ENCODE measurements around the gene SLC35F1. TPM values are rescaled to one million over a fixed set of nuclear protein-coding genes. Genes with fewer than 3 reads are reported as not detected.

Gene SLC35F1
- total RNA-seq, 1 donor: not detected

- DNase-seq (ENCODE audit: low read depth): no peak
- no peak overlapping the region for H3K4me3 ChIP-seq (ENCODE audit: low read depth, low read length)
- TF ChIP-seq CTCF (IDR thresholded peaks at IDR 0.05; ENCODE audit: insufficient read depth, low read depth, low read length): no peak
Observed at GRCh38 chr6:117974914-117975627, 68.0 kb downstream of the SLC35F1 start.

- H3K4me3 ChIP-seq (ENCODE audit: low read depth, low read length): no peak overlapping the region
- peak; percentile 41 for DNase-seq (ENCODE audit: low read depth)
- TF ChIP-seq CTCF (IDR thresholded peaks at IDR 0.05; ENCODE audit: insufficient read depth, low read depth, low read length): peak; percentile 56
Observed at GRCh38 chr6:117976030-117976651, 69.1 kb downstream of the SLC35F1 start.

GRCh38 chr6:117985916-117986315 is 78.9 kb downstream of the SLC35F1 start:
- TF ChIP-seq CTCF (IDR thresholded peaks at IDR 0.05; ENCODE audit: insufficient read depth, low read depth, low read length): no peak
- no peak for DNase-seq (ENCODE audit: low read depth)
- H3K4me3 ChIP-seq (ENCODE audit: low read depth, low read length): no peak overlapping the region

GRCh38 chr6:117986396-117986795 is 79.3 kb downstream of the SLC35F1 start:
- TF ChIP-seq CTCF (IDR thresholded peaks at IDR 0.05; ENCODE audit: insufficient read depth, low read depth, low read length): no peak
- DNase-seq (ENCODE audit: low read depth): no peak
- no peak overlapping the region for H3K4me3 ChIP-seq (ENCODE audit: low read depth, low read length)

- H3K4me3 ChIP-seq (ENCODE audit: low read depth, low read length): no peak overlapping the region
- DNase-seq (ENCODE audit: low read depth): no peak
- no peak for TF ChIP-seq CTCF (IDR thresholded peaks at IDR 0.05; ENCODE audit: insufficient read depth, low read depth, low read length)
Observed at GRCh38 chr6:117989086-117989485, 82.0 kb downstream of the SLC35F1 start.

GRCh38 chr6:117990151-117990550 is 83.1 kb downstream of the SLC35F1 start:
- TF ChIP-seq CTCF (IDR thresholded peaks at IDR 0.05; ENCODE audit: insufficient read depth, low read depth, low read length): no peak
- DNase-seq (ENCODE audit: low read depth): no peak
- no peak overlapping the region for H3K4me3 ChIP-seq (ENCODE audit: low read depth, low read length)
